T-helper 1 cell treated with Interleukin-12 subunit alpha and Interleukin-12 subunit beta and Interleukin-4 antibody, amounts not matched to agents 30 μg/mL and 1 μg/mL, for 36 hours (primary cell): ENCODE measurements around the gene PITX1.

Experiments used
- H3K27ac Mint-ChIP-seq: one replicate; pipeline ENCODE4 v1.8.0; 2021; ENCODE audit warnings: mild to moderate bottlenecking, mixed read lengths
- H3K27me3 Mint-ChIP-seq: one replicate; pipeline ENCODE4 v1.8.0; 2021; ENCODE audit warnings: low read depth, mixed read lengths
- H3K36me3 Mint-ChIP-seq: one replicate; pipeline ENCODE4 v1.8.0; 2021; ENCODE audit warnings: low read depth, mixed read lengths
- H3K4me1 Mint-ChIP-seq: one replicate; pipeline ENCODE4 v1.8.0; 2021; ENCODE audit warnings: low read depth, mixed read lengths
- H3K4me3 Mint-ChIP-seq: one replicate; pipeline ENCODE4 v1.8.0; 2021; ENCODE audit warnings: mild to moderate bottlenecking, moderate library complexity, mixed read lengths
- H3K9me3 Mint-ChIP-seq: one replicate; pipeline ENCODE4 v1.8.0; 2021; ENCODE audit warnings: mixed read lengths

PITX1 gene

DNA sequence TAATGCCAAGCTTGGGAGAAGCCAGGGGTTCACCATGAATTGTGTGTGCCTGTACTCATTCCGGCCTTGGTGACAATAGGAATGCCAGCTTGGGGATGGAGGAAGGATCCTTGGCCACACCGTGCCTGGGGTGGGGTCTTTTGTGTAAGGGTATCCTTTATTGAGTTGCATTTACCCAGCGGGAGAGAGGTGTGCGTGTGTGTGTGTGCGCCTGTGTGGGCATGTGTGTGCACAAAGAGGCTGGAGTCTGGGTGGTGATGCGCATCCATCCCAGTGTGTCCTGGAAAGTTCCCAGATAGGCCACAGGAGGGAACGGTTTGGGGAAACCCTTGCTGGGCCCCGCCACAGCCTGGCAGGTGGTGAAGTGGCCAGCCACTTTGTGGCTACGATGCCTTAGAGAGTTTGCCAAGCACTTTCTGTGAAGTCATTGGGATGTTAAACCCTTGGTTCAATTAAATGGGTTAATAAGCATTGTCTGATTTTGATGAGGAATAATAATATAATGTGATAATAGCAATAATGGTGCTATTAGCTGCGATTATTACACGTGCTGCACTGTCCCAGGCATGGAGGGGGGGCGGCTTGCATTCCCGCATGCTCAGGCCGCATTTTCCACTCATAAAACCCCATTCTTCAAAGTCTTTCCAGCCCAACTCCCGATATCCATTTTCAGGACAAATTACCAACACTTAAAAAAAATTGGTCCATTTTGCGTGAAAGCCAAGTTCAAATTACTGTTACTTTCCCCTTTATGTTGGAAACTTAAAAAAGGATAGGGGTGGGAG is 13.7 kb downstream of the PITX1 start:
- Mint-ChIP-seq H3K27ac (no peak overlapping the region), H3K27me3 (peaks cover 18% of the 10 kb centered on the region), H3K4me1 (no peaks in the 10 kb centered on the region), H3K36me3 (no peaks in the 10 kb centered on the region), H3K9me3 (no peaks in the 10 kb centered on the region), H3K4me3 (no peak overlapping the region)

DNA sequence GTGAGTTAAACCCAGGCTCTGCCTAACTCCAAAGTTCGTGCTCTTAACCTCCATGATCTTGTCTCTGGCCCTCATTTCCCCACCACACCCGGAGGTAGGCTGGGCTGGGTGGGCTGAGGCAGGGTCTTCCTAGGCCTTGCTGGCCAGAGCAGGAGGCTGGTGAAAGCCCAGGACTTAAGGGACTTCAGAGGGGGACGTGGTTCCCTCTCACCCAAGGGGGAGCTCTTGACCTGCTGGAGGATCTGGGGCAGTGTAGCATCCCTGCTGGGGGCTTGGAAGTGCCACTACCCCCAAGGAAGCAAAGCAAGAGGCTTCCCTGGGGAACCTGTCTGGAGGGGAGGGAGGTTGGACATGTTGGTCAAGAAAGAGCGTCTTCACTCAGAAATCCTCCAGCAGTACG is 14.7 kb downstream of the PITX1 start:
- Mint-ChIP-seq H3K4me1 (no peaks in the 10 kb centered on the region), H3K36me3 (no peaks in the 10 kb centered on the region), H3K4me3 (no peak overlapping the region), H3K9me3 (no peaks in the 10 kb centered on the region), H3K27ac (no peak overlapping the region), H3K27me3 (peaks cover 16% of the 10 kb centered on the region)

DNA sequence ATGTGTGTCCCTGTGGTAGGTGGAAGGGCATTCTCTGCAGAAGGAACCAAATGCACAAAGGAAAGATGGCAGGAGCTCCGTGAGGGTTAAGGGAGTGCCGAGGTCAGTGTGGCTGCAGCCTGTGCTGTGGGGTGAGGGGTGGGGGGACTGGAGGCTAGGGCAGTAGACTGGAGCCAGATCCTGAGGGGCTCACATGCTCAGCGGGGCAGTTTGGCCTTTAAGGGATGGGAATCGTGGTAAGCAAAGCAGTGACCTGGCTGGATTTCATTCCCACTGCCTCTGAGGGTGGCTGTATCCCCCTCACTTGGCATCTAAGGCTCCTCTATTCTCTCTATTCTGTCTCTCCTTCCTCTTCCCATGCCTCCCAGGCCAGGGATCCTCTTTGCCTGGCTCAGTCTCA is 15.6 kb downstream of the PITX1 start:
- no peaks in the 10 kb centered on the region for H3K9me3 Mint-ChIP-seq
- H3K27me3 Mint-ChIP-seq = peaks cover 16% of the 10 kb centered on the region
- H3K4me3 Mint-ChIP-seq = no peak overlapping the region
- no peaks in the 10 kb centered on the region for H3K4me1 Mint-ChIP-seq
- no peaks in the 10 kb centered on the region for H3K36me3 Mint-ChIP-seq
- no peak overlapping the region for H3K27ac Mint-ChIP-seq

DNA sequence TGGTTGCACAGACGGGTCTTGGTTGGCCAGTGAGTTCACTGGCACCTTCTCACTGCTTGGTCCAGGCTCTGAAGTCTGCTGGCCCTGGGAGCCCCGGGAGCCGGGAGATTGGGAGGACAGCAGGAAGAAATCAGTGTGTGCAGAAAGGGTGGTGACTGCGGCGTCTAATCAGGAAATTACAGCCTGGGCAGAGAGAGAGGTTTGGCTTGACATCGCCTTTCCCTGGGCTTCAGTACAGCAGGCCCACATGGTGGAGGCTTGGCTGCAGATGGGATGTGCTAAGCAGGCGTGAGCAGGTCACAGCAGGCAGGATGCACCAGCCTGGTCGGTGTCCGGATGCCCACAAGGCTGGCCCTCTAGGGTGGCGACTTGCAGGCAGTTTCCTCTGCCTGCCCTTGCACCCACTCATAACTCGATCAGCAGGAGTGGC is 17.2 kb downstream of the PITX1 start:
- no peak overlapping the region for H3K27ac Mint-ChIP-seq
- peaks cover 11% of the 10 kb centered on the region for H3K27me3 Mint-ChIP-seq
- no peaks in the 10 kb centered on the region for H3K4me1 Mint-ChIP-seq
- H3K4me3 Mint-ChIP-seq = no peak overlapping the region
- H3K36me3 Mint-ChIP-seq = no peaks in the 10 kb centered on the region
- no peaks in the 10 kb centered on the region for H3K9me3 Mint-ChIP-seq

DNA sequence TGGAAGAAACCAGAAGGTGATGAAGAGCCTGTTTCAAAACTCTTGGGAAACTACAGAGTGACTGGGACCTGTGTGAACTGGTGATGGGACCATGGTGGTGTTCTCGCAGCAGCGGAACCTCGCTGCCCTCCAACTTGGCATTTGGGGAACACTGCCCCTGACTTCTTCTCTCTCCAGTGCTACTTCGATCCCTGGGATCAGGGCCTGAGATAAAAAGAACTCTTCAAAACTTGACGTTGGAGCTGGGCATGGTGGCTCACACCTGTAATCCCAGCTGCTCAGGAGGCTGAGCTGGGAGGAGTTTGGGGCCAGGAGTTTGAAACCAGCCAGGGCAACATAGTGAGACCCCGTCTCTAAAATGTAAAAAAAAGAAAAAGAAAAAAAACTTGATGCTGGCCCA is 18.1 kb downstream of the PITX1 start:
- no peak overlapping the region for H3K4me3 Mint-ChIP-seq
- H3K27me3 Mint-ChIP-seq = peaks cover 7% of the 10 kb centered on the region
- no peaks in the 10 kb centered on the region for H3K9me3 Mint-ChIP-seq
- no peaks in the 10 kb centered on the region for H3K36me3 Mint-ChIP-seq
- H3K27ac Mint-ChIP-seq = no peak overlapping the region
- H3K4me1 Mint-ChIP-seq = no peaks in the 10 kb centered on the region

DNA sequence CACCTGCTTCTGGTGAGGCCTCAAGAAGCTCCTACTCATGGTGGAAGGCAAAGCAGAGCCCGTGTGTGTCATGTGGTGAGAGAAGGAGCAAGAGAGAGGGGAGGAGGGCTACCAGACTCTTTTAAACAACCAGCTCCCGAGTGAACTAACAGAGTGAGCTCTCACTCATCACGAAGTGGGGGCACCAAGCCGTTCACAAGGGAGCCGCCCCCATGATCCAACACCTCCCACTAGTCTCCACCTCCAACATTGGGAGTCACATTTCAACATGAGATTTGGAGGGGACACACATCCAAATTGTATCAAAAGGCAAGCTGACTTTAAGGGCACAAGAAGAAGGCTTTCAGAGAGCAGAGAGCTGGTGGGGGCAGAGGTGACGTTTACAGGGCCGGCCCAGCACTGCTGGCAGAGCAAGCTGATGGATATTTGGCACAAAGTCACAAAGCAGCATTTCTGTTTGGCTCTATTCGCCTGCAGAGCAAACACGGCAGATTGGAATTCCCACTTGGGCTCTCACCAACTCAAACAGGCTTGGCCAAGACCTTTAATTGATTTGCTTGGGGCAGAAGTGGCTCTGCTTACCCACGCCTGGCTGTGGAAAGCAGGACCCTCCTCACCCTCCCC is 20.0 kb downstream of the PITX1 start:
- H3K4me1 Mint-ChIP-seq = no peaks in the 10 kb centered on the region
- H3K27me3 Mint-ChIP-seq = peaks cover 4% of the 10 kb centered on the region
- no peaks in the 10 kb centered on the region for H3K9me3 Mint-ChIP-seq
- no peak overlapping the region for H3K27ac Mint-ChIP-seq
- H3K36me3 Mint-ChIP-seq = no peaks in the 10 kb centered on the region
- H3K4me3 Mint-ChIP-seq = no peak overlapping the region

DNA sequence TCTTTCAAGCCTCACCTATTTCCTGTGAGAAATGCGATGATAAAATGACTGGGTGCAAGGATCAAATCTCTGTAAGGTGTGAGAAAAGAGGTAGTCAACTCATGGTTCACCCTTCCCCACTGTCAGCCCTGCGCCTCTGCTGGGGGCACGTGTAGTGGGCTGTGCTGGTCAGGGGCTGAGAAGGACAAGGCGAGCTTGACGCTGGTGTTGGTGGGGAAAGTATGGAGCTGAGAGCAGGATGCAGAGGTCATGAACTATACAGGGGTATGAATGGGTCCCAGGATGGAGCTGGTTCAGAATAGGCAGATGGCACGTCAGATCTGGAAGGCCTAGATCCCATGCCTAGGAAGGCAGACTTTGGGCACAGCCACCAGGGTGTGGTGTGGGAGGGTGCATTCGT is 20.6 kb downstream of the PITX1 start:
- no peak overlapping the region for H3K4me3 Mint-ChIP-seq
- H3K9me3 Mint-ChIP-seq = no peaks in the 10 kb centered on the region
- H3K4me1 Mint-ChIP-seq = no peaks in the 10 kb centered on the region
- no peak overlapping the region for H3K27ac Mint-ChIP-seq
- H3K36me3 Mint-ChIP-seq = no peaks in the 10 kb centered on the region
- H3K27me3 Mint-ChIP-seq = peaks cover 4% of the 10 kb centered on the region

DNA sequence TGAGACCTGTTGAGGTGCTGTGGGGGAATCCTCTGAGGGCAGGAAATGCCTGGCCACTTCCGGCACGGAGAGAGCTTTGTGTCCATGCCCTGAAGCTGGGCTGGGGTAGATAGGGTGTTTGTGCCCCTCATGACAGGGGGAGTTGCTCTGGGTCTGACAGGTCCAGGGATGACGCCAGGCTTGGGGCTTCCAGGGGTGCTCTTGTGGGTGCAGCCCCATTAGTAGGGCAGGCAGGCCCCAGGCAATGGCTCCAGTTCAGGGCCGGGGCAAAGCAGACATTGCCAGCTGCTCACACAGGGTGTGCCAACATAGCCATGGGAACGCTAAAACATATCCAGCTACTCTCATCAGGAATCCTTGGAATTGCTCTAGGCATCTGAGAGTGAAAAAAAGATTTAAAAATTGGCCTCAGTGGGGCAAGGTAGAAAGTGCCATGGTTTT is 21.1 kb downstream of the PITX1 start:
- Mint-ChIP-seq H3K27me3 (no peaks in the 10 kb centered on the region), H3K4me3 (no peak overlapping the region), H3K4me1 (no peaks in the 10 kb centered on the region), H3K27ac (no peak overlapping the region), H3K9me3 (no peaks in the 10 kb centered on the region), H3K36me3 (no peaks in the 10 kb centered on the region)

DNA sequence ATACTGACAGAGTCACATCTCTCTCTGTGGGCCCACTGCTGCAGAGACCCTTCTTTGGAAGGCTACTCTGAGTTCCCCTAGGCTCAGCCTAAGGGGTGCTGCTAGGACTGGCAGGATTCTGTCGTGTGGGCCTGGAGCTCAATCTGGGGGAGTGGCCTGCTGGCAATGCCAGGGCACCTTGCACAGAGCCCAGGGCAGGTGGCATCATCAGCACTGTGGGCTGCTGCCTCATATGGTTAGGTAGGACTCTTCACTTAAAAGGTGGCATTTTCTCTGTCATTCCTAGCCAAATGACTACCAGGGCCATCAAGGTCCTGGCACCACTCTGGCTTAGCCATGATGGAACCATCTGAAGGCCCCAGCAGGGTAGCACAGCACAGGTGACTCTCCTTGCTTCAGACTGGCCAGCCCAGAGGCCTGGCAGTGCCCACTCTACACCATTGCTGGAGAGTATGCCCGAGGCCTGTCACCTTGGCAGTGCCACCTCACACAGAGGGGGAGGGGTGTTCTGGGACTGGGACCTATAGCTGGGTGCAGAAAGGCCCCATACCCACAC is 21.9 kb downstream of the PITX1 start:
- Mint-ChIP-seq H3K4me1 (no peaks in the 10 kb centered on the region), H3K9me3 (no peaks in the 10 kb centered on the region), H3K36me3 (no peaks in the 10 kb centered on the region), H3K27me3 (no peaks in the 10 kb centered on the region), H3K27ac (no peak overlapping the region), H3K4me3 (no peak overlapping the region)

DNA sequence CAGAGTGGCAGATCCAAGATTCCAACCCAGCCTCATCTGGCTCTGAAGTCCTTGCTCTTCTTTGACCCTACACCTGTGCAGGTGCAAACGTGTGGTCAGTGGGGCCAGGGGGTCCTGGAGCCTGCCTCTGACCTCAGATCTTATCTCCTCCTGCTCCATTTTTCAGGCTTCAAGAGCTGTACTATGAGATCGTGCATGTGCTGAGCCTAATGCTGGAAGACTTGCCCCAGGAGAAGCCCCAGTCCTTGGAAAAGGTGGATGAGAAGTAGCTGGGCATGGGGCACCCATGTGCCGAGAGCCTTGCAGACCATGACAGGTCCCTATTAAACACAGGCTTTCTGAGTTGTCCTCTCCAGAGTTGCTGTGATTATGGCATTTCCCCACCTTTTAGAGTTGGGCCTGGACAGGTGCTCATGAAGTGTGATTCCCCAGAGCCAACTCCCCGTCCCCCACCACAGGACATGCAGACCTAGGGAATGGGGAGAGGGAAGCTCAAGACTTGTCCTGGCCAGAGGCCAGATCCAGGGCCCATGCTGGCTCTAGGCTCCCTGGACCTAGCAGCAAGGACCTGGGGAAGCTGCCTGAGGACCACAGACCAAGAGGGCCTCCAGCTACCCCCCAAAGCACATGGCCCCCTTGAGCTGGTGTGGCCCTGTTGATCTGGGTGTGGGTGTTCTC is 22.5 kb downstream of the PITX1 start:
- no peaks in the 10 kb centered on the region for H3K27me3 Mint-ChIP-seq
- H3K36me3 Mint-ChIP-seq = no peaks in the 10 kb centered on the region
- H3K27ac Mint-ChIP-seq = no peak overlapping the region
- H3K4me3 Mint-ChIP-seq = no peak overlapping the region
- H3K4me1 Mint-ChIP-seq = no peaks in the 10 kb centered on the region
- no peaks in the 10 kb centered on the region for H3K9me3 Mint-ChIP-seq

DNA sequence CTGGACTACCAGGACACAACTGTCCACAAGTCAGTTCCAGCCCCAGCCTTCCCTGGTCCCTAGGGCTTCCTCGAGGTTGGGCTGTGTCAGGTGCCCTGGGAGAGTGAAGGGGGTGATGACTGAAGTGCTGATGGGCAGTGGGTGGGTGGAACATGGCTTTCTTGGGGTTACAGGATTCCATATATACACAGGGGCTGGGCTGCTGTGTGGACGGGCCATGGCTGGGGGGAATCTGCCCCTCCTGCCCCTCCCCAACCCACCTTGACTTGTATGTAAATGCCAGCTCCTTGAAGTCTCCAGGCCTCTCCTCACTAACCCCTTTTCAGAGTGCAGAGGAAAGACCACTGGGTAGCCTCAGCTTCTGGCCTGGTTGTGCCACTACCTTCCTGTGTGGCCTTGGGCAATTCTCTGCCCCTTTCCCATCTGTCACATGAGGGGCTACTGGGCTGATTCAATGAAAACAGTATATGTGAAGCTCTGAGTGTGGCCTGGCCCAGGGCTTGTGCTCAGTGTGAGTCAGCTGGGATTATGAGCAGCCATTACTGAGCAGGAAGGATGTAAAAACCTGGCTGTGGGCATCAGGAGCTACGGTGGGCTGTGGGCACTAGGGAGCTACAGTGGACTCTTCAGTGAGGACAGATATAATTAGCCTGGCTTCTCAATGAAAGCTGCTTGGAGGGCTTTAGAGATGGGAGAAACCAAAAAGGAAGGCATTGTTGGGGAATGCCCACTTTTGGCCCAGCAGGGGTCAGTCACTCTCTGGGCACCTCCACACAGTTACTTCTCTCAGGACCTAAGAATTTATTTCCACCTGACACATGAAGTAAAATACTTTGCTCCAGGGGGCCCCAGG is 23.3 kb downstream of the PITX1 start:
- H3K27me3 Mint-ChIP-seq = no peaks in the 10 kb centered on the region
- H3K36me3 Mint-ChIP-seq = no peaks in the 10 kb centered on the region
- H3K9me3 Mint-ChIP-seq = no peaks in the 10 kb centered on the region
- H3K27ac Mint-ChIP-seq = no peak overlapping the region
- no peaks in the 10 kb centered on the region for H3K4me1 Mint-ChIP-seq
- H3K4me3 Mint-ChIP-seq = no peak overlapping the region

DNA sequence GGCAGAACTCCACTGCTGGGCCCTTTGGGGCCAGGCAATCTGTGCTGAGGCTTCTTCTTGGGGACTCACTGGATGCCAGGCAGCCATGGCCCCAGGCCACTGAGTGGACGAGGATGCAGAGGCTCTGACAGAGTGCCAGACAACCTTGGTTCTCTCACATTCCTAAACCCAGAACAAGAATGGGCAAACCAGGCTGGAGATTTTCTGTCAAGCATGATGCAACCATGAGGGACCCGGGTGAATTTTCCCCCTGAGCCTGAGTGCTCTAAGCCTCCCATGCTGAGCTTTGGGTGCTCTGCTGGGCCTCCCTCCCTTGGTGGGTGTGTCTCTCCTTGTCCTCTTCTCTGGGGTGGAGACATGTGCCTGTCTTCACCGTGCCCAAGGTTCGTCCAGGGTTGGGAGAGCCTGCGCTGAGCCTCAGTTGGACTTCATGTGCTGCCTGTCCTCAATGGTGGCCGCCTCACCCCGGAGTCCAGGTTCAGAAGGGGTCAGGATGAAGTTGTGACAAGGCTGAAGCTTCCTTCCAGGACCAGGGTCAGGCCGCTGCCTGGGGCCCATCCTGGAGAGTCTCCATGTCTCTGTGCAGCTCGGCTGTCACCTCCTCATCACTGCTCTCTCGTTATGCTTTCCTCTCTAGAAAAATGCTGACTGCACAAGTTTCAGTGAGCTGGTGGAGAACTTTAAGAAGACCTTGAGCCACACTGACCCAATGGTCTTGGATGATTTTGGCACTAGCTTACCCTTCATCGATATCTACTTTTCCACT is 24.1 kb downstream of the PITX1 start:
- H3K4me1 Mint-ChIP-seq = no peaks in the 10 kb centered on the region
- no peaks in the 10 kb centered on the region for H3K27me3 Mint-ChIP-seq
- no peaks in the 10 kb centered on the region for H3K9me3 Mint-ChIP-seq
- H3K36me3 Mint-ChIP-seq = no peaks in the 10 kb centered on the region
- H3K4me3 Mint-ChIP-seq = no peak overlapping the region
- no peak overlapping the region for H3K27ac Mint-ChIP-seq

DNA sequence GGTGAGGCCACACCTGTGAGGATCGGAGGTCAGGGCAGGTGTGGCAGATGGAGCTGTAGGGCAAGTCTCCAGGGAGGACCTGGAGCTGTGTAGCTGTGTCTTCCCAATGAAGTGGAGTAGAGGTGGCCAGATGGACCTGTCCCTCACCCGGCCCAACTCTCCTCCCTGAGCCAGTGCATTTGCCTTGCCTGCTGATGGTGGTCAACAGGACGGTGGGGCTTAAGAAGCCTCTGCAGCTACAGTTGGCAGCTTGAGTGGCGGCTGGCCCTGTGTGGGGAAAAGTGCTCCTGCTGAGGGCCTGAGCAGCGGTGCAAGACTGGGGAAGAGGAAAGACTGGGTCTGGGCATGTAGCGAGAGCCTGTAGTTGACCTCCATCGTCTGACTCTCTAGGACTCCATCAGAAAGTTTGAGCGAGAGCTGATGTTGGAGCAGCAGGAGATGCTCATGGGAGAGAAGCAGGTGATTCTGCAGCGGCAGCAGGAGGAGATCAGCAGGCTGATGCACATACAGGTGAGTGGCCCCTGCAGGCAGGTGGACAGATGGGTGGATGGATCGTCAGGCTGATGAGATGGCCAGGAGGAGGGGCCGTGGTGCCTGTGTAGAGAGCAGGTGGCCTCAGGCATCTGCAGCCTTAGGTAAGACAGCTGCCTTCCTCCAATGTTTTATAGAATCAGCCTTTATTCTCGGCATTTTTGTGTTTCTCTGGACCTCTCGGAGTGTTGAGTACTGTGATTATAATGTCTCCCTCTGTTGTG is 24.9 kb downstream of the PITX1 start:
- no peaks in the 10 kb centered on the region for H3K27me3 Mint-ChIP-seq
- no peaks in the 10 kb centered on the region for H3K4me1 Mint-ChIP-seq
- H3K4me3 Mint-ChIP-seq = no peak overlapping the region
- no peak overlapping the region for H3K27ac Mint-ChIP-seq
- no peaks in the 10 kb centered on the region for H3K9me3 Mint-ChIP-seq
- H3K36me3 Mint-ChIP-seq = no peaks in the 10 kb centered on the region
